ENCODE results near the gene CBX8. TPM values are rescaled to one million over a fixed set of nuclear protein-coding genes. Genes with fewer than 3 reads are reported as not detected.
A peak's percentile ranks its signal among the peaks of the same experiment; 100 is the strongest.

The CBX8 gene
- total and polyA plus RNA-seq, 2 of the 13 experiments (the other 11 are each of a cell fraction or from before 2014, with no cell fraction given), result 0.34 to 12.6 TPM

- TF ChIP-seq ZNF609 (CRISPR knock-in tag; IDR thresholded peaks at IDR 0.05; ENCODE audit: borderline replicate concordance) (no peak), ZNF512 (CRISPR knock-in tag; IDR thresholded peaks at IDR 0.05) (no peak), ZNF318 (CRISPR knock-in tag; IDR thresholded peaks at IDR 0.05) (no peak), STAG1 (CRISPR knock-in tag; IDR thresholded peaks at IDR 0.05) (no peak), RCOR2 (CRISPR knock-in tag; IDR thresholded peaks at IDR 0.05) (peak; percentile 21; the same call in 1 of the 2 replicates), SP1 (IDR thresholded peaks at IDR 0.05) (no peak), SP1 (CRISPR knock-in tag; IDR thresholded peaks at IDR 0.05) (no peak), KMT2B (CRISPR knock-in tag; IDR thresholded peaks at IDR 0.05) (no peak), ZFP41 (CRISPR knock-in tag; IDR thresholded peaks at IDR 0.05; ENCODE audit: borderline replicate concordance) (no peak), GTF3A (CRISPR knock-in tag; conservative IDR thresholded peaks at IDR 0.05) (no peak), PHF5A (CRISPR knock-in tag; IDR thresholded peaks at IDR 0.05; ENCODE audit: low read depth, unreplicated experiment) (no peak), ATRX (CRISPR knock-in tag; IDR thresholded peaks at IDR 0.05; ENCODE audit: borderline replicate concordance) (no peak), FOSL2 (CRISPR knock-in tag; IDR thresholded peaks at IDR 0.05) (no peak), TP53 (CRISPR knock-in tag; conservative IDR thresholded peaks at IDR 0.05) (no peak), IRF9 (CRISPR knock-in tag; IDR thresholded peaks at IDR 0.05; ENCODE audit: borderline replicate concordance) (no peak)
Observed at GRCh38 chr17:79830303-79830702, 33.4 kb upstream of the CBX8 start (continued).

Data from HepG2 (cell line).